SIG-M5 treated with dmso at 0.1 percent for 504 hours (cell line): ENCODE measurements around the gene HERPUD1.

ENCODE experiments used
- DNase-seq: peaks from one replicate; lab custom pipeline; 2025; ENCODE audit not compliant: unreplicated experiment; lab: John Stamatoyannopoulos, UW

The HERPUD1 gene

GRCh38 chr16:56910654-56911539, 21.0 kb upstream of the HERPUD1 start:
- peak; percentile 91 for DNase-seq

GRCh38 chr16:56911771-56912571, 20.0 kb upstream of the HERPUD1 start:
- peak; percentile 43 for DNase-seq

DNA sequence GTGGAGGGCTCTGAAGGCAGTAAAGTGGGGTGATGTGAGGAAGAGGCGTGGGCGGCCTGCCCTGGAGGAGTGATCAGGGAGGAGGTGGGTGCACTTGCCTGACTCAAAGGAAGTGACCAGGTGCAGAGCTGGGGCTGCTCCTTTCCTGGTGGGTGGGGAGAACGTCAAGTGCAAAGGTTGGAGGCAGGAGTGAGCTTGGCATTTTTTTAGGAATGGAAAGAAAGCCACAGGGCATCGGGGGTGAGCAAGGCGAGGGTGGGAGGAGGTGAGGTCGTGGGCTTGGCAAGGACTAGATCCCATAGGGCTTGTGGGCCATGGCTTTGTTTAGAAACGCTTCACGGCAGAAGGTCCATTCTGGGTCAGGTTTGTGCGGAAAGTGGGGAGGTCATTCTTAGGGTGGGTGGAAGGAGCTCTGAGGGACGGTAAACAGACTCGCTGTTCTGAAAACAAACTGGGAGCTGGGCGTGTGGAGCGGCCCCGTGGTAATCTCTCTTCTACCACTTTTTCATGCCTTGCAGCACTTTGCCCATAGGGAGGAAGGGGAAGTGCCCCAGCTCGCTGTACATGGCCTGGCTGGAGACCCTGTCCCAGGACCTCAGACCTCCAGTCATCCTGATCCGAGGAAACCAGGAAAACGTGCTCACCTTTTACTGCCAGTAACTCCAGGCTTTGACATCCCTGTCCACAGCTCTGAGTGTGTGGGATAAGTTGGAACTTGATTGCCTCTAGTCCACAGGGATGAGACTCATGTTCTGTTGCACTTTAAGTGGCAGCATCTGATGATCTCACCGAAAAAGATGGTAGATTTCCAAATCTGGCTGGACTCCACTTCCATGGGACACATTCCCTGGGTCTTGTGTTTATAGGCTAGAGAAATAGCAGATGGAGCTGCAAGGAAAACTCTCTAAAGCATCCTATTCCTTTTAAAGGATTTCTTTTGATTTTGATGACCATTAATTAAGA, 18.9 kb upstream of the HERPUD1 start:
- DNase-seq = no peak

DNA sequence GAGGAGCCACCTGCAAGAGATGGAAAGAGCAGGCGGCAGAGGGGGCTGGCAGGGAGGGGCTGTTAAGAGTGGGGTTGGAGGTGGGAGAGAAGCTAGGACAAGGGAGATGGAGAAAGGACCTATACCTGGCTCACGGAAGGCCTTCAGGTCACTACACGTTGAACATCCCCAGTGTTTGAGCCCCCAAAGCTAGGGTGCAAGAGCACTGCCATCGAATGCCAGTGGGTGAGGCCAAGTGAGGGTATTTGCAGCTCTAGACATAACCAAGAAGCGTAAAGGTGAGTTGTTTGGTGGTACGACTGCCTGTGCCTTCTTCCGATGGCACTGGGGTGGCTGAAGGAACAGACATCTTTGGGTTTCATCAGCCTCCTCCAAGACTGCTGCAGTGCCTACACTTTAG, 17.0 kb upstream of the HERPUD1 start:
- no peak for DNase-seq

DNA sequence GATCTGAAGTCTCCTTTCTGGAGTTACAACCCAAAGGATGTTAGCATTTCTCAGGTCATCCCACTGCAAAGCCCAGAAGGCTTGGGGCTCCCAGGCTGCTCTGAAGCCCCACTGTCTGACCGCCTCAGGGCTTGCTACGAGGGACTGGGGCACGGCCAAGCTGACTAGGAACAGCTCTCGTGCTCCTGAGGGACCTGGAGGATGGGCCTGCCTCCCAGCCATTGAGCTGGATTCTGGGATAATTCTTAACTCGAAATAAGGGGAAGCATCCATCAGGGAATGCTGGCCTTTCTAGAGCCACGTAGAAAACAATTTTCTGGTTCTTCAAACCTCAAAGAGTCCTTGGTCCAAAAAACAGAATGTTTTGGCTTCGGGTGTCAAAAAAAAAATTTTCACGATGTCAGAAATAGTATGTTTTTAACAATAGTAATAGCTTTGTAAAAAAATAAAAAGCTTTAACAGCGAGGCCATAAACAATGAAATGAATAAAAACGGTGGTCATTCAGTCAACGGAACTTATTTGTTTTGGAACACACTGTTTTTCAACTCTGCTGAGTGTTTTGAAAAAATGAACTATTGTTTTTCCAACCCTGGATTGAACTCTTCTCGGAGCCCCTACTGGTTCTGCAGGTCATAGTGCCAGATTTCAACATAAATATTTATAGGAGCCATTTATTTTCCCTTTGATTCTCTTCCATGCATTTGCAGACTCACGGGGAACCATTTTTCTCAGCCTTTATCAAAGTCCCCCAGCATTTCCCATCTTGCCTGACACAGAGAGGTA, 16.4 kb upstream of the HERPUD1 start:
- no peak for DNase-seq

- DNase-seq = peak; percentile 46
Measured at GRCh38 chr16:56916571-56917403, 15.2 kb upstream of the HERPUD1 start.

DNA sequence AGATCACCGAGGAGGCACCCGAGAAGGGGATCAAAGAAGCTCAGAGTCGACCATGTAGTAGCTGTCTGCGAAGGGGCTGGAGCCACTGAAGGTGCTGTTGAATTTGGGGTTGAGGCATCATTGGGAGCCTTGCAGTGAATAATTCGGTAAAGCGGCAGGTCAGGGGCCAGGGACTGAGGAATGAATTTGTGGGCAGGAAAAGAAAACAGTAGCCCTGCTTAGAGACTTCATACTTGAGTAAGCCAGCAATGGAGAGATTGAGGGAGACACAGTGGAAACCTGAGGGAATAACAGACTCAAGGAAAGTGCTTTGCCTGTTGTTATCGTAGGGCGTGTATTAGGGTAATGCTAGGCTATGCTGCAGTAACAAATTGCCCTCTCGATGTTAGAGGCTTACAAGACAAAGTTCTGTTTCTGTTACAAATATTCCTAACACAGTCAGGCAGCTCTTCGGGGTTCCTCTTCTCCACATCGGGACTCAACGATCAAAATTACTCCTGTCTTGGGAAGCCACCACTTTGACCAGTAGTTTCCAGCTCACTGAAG, 13.4 kb upstream of the HERPUD1 start:
- DNase-seq = no peak

- DNase-seq = no peak
Measured at GRCh38 chr16:56919099-56919800, 12.7 kb upstream of the HERPUD1 start.

DNA sequence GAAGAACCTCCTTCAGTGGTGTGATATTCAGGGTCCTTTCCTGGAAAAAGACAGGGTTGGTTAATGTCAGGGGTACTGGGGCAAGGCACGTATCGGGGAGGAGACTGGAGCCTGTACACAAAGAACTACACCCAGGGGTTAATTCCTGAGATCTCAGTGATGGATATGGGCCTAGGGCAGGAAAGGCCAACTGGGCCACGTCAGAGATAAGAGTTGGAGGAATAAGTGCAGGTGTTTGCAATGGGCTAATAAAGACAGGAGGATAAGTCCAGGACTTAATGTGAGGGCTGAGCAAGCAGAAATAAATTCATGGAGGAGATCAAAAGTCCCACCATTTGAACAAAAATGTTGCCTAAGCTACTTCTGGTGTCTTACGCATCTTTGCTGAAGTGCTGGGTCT, 10.4 kb upstream of the HERPUD1 start:
- no peak for DNase-seq

DNA sequence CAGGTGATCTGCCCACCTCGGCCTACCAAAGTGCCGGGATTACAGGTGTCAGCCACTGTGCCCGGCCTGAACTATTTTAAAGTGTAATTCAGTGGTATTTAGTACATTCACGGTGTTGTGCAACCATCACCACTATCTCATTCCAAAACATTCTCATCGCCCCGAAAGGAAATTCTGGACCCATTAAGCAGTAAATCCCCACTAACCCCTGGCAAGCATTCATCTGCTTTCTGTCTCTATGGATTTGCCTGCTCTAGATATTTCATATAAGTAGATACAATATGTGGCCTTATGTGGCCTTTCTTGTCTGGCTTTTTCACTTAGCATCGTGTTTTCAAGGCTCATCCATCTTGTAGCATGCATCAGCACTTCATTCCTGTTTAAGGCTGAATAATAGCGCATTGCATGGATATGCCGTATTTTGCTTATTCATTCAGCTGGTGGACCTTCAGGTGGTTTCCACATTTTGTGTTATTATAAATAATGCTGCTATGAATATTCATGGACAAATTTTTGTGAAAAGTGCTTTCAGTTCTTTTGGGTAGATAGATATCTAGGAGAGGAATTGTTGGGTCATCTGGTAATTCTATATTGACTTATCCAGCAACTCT, 8.4 kb upstream of the HERPUD1 start:
- no peak for DNase-seq

- DNase-seq = no peak
Measured at GRCh38 chr16:56927471-56927870, 4.5 kb upstream of the HERPUD1 start.

DNA sequence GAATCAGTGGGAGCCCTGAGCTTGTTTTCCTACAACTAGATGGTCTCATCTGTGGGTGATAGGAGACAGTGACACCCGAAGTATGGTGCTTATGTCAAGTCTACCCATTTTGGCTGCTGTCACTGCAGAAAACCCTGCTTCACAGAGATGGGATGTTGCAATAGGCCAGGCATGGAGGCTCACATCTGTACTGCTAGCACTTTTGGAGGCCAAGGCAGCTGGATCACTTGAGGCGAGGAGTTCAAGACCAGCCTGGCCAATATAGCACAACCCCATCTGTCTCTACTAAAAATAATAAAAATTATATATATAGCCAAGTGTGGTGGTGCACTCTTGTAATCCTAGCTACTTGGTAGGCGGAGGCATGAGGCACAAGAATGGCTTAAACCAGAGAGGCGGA, 2.3 kb upstream of the HERPUD1 start:
- DNase-seq = no peak

GRCh38 chr16:56930486-56931270, 1.3 kb upstream of the HERPUD1 start:
- no peak for DNase-seq

DNA sequence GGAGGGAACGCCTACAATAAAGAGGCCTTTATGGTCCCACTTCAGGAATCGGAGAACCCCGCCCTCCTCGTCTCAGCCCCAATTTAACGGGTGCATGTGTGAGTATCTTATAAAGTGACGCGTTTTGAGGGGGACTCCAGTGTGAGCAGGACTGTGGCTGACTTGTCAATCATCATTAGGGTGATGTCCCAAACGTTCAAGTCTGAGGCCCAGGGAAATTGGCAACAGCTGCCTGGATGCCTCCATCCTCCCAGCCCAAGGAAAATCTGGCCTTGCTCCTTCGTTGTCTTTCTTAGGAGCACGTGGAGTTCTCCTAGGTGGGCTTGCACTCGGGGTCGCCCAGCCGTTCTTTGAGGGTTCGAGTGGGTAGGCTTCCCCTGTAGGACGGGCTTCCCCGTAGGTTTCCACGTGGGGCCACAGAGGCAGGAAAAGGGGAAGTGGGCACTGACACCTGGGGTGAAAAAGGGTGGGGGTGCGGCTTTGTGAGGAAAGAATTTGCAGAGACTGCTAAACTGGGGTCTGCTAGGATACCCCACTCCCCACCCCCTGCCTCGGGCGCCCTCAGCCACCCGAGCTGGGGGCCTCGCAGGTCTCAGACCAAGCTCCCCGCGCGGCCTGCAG, 561 bp upstream of the HERPUD1 start:
- peak; percentile 64 for DNase-seq

- peak; percentile 82 for DNase-seq
Measured at GRCh38 chr16:56932721-56933619, 1.0 kb downstream of the HERPUD1 start.
